Activated T-cell treated with anti-CD3 and anti-CD28 coated beads, Interleukin-2, amount 50 U/mL, for 1 hour (primary cell): ENCODE results near the gene MMP15.

Source experiments
- DNase-seq: peaks from one replicate; pipeline ENCODE4 v3.0.0-alpha.2; 2020

MMP15 gene

GRCh38 chr16:58036943-58037342, 11.4 kb downstream of the MMP15 start:
- DNase-seq: no peak

- DNase-seq: no peak
These were observed 12.0 kb downstream of the MMP15 start for GRCh38 chr16:58037365-58038057.

GRCh38 chr16:58038219-58038641, 12.7 kb downstream of the MMP15 start:
- DNase-seq: no peak

GRCh38 chr16:58039829-58040495, 14.4 kb downstream of the MMP15 start:
- DNase-seq: no peak

- no peak for DNase-seq
These were observed 14.9 kb downstream of the MMP15 start for GRCh38 chr16:58040496-58040846.

- DNase-seq: no peak
These were observed 15.5 kb downstream of the MMP15 start for GRCh38 chr16:58040945-58041627.

GRCh38 chr16:58041628-58041955, 16.0 kb downstream of the MMP15 start:
- DNase-seq: no peak

GRCh38 chr16:58042001-58042885, 16.7 kb downstream of the MMP15 start:
- no peak for DNase-seq

GRCh38 chr16:58042886-58043515, 17.4 kb downstream of the MMP15 start:
- DNase-seq: no peak

- no peak for DNase-seq
These were observed 18.1 kb downstream of the MMP15 start for GRCh38 chr16:58043571-58044155.

GRCh38 chr16:58044266-58045019, 18.9 kb downstream of the MMP15 start:
- no peak for DNase-seq

- no peak for DNase-seq
These were observed 19.5 kb downstream of the MMP15 start for GRCh38 chr16:58045096-58045495.

GRCh38 chr16:58046054-58046881, 20.7 kb downstream of the MMP15 start:
- DNase-seq: no peak

GRCh38 chr16:58046936-58047335, 21.4 kb downstream of the MMP15 start:
- DNase-seq: no peak

GRCh38 chr16:58047557-58048348, 22.2 kb downstream of the MMP15 start:
- DNase-seq: no peak

GRCh38 chr16:58048494-58049231, 23.1 kb downstream of the MMP15 start:
- no peak for DNase-seq

- no peak for DNase-seq
These were observed 24.0 kb downstream of the MMP15 start for GRCh38 chr16:58049232-58050185.

GRCh38 chr16:58051296-58051695, 25.7 kb downstream of the MMP15 start:
- DNase-seq: no peak
